Esophagus squamous epithelium (tissue), 4 donors: ENCODE results near the gene SOX18.

ENCODE experiments used
- CTCF ChIP-seq, 6 experiments: fragments of 450-650 bp in 4 of 6; fragments of 200-600 bp in 2 of 6; sonication (generic) in 2 of 6; IDR thresholded peaks; one replicate each; pipeline ENCODE4 v1.5.1; 2016 to 2019; ENCODE audit warnings: antibody characterized with exemption in 6 of 6, mild to moderate bottlenecking in 4 of 6, moderate library complexity in 4 of 6
- POLR2A ChIP-seq, 4 donors: fragments of 450-650 bp; IDR thresholded peaks; one replicate each; pipeline ENCODE4 v1.6.1; 2017; ENCODE audit warnings: antibody characterized with exemption in 4 of 4, mild to moderate bottlenecking in 4 of 4, moderate library complexity in 3 of 4

- TF ChIP-seq CTCF (IDR thresholded peaks at IDR 0.05) = peak; percentile 54 to 74 (median 62)
- no peak for TF ChIP-seq POLR2A (IDR thresholded peaks at IDR 0.05)
These were observed 10.7 kb downstream of the SOX18 start for GRCh38 chr20:64038565-64039292.
